Cardiac fibroblast (primary cell): ENCODE measurements around the gene SRGAP3.

Experiments used
- DNase-seq, 2 donors: peaks; one replicate each; pipeline versions ENCODE4 v3.0.0 to v3.0.0-alpha.2; 2010; ENCODE audit warnings: low read depth in 2 of 2
- H3K4me3 ChIP-seq, 2 donors: replicated peaks in 1 of 2; 1 replicate in 1 of 2; 2 replicates in 1 of 2; pipeline ENCODE4 v1.5.1; 2011; ENCODE audit warnings: low read depth in 2 of 2, low read length in 2 of 2, mild to moderate bottlenecking in 2 of 2, moderate library complexity in 1 of 2
- CTCF ChIP-seq: IDR thresholded peaks from one replicate; pipeline ENCODE4 v1.5.1; 2011; ENCODE audit warnings: low read depth, mild to moderate bottlenecking, low read length, inconsistent platforms

SRGAP3 gene

GRCh38 chr3:8959668-8960067, 289.8 kb downstream of the SRGAP3 start:
- no peak for TF ChIP-seq CTCF
- no peak for DNase-seq
- H3K4me3 ChIP-seq: no peak overlapping the region

GRCh38 chr3:8954938-8955763, 294.3 kb downstream of the SRGAP3 start:
- DNase-seq: peak in 1 of 2 donors; percentile 71
- no peak for TF ChIP-seq CTCF
- H3K4me3 ChIP-seq: no peak overlapping the region

- TF ChIP-seq CTCF: no peak
- no peak overlapping the region for H3K4me3 ChIP-seq
- DNase-seq: no peak
Observed at GRCh38 chr3:8953313-8953712, 296.1 kb downstream of the SRGAP3 start.

GRCh38 chr3:8952130-8952529, 297.3 kb downstream of the SRGAP3 start:
- no peak overlapping the region for H3K4me3 ChIP-seq
- TF ChIP-seq CTCF: no peak
- no peak for DNase-seq

GRCh38 chr3:8945890-8946600, 303.4 kb downstream of the SRGAP3 start:
- DNase-seq: no peak

More at GRCh38 chr3:8945890-8946600, 303.4 kb downstream of the SRGAP3 start:
- no peak overlapping the region for H3K4me3 ChIP-seq
- TF ChIP-seq CTCF: no peak
